Thymus (tissue), 11 donors: Measurements from ENCODE around the gene TRIM54. TPM values are rescaled to one million over a fixed set of nuclear protein-coding genes. Genes with fewer than 3 reads are reported as not detected.

Experiments used
- DNase-seq, 9 donors: peaks; one replicate each; pipeline ENCODE4 v3.0.0-alpha.2; 2013; ENCODE audit warnings: low spot score in 9 of 9, low read depth in 6 of 9, missing footprints in 1 of 9
- H3K27ac ChIP-seq, 2 donors: one replicate each; pipeline ENCODE4 v1.5.1; 2013; ENCODE audit warnings: control low read depth in 1 of 2, low read depth in 1 of 2, low read length in 1 of 2, mild to moderate bottlenecking in 1 of 2, moderate library complexity in 1 of 2
- H3K27me3 ChIP-seq, 2 donors: one replicate each; pipeline ENCODE4 v1.5.1; 2013; ENCODE audit warnings: low read length in 1 of 2; ENCODE audit not compliant: control insufficient read depth in 2 of 2, insufficient read depth in 1 of 2
- H3K36me3 ChIP-seq, 2 donors: one replicate each; pipeline ENCODE4 v1.5.1; 2013; ENCODE audit warnings: low read length in 1 of 2, mild to moderate bottlenecking in 1 of 2, moderate library complexity in 1 of 2; ENCODE audit not compliant: control insufficient read depth in 2 of 2, insufficient read depth in 2 of 2
- H3K4me1 ChIP-seq, 2 donors: one replicate each; pipeline ENCODE4 v1.5.1; 2013; ENCODE audit warnings: low read length in 2 of 2; ENCODE audit not compliant: control insufficient read depth in 2 of 2, insufficient read depth in 2 of 2
- H3K4me3 ChIP-seq, 2 donors: one replicate each; pipeline ENCODE4 v1.5.1; 2013; ENCODE audit warnings: low read length in 2 of 2, control low read depth in 1 of 2, mild to moderate bottlenecking in 1 of 2
- H3K9me3 ChIP-seq, 2 donors: one replicate each; pipeline ENCODE4 v1.5.1; 2013; ENCODE audit warnings: low read length in 1 of 2, mild to moderate bottlenecking in 1 of 2; ENCODE audit not compliant: control insufficient read depth in 2 of 2, insufficient read depth in 1 of 2
- WGBS: extraction: QIAGEN DNeasy Blood & Tissue Kit; methylation state at CpG from one replicate; pipeline ENCODE4 v1.1.7; 2013; 5-methylcytosine and 5-hydroxymethylcytosine counted together
- polyA plus RNA-seq: library from polyadenylated mRNA; stranded (reverse); fragments of 200-250 nt; gene quantifications from one replicate; pipeline ENCODE4 v1.2.3, GENCODE V29; 2013
- total RNA-seq: library from RNA; stranded (reverse); fragments of 120-200 nt; gene quantifications from one replicate; pipeline ENCODE4 v1.2.4, GENCODE V29; 2013
- donor health status: healthy.

The TRIM54 gene
- total and polyA plus RNA-seq, 2 donors = 0.14 to 0.52 TPM

GRCh38 chr2:27304488-27305240 lies 22.4 kb downstream of the TRIM54 start:
- WGBS = 95% methylated on average over 13 of the region's 13 CpGs
- H3K9me3 ChIP-seq = peaks cover 0 to 6% of the 10 kb centered on the region in 2 donors
- no peak overlapping the region for H3K4me3 ChIP-seq
- peaks cover 37 to 51% of the 10 kb centered on the region in 2 donors for H3K27me3 ChIP-seq
- DNase-seq = no peak
- no peak overlapping the region for H3K27ac ChIP-seq
- peaks cover 4 to 10% of the 10 kb centered on the region in 2 donors for H3K4me1 ChIP-seq
- H3K36me3 ChIP-seq = peaks cover 0 to 7% of the 10 kb centered on the region in 2 donors

GRCh38 chr2:27305516-27305915 lies 23.3 kb downstream of the TRIM54 start:
- 96% methylated on average over 16 of the region's 16 CpGs for WGBS
- Histone ChIP-seq H3K36me3 (peaks cover 0 to 9% of the 10 kb centered on the region in 2 donors), H3K27me3 (peaks cover 37 to 52% of the 10 kb centered on the region in 2 donors), H3K4me1 (peaks cover 4 to 10% of the 10 kb centered on the region in 2 donors), H3K4me3 (no peak overlapping the region), H3K9me3 (peaks cover 0 to 6% of the 10 kb centered on the region in 2 donors), H3K27ac (no peak overlapping the region)
- no peak for DNase-seq

- Histone ChIP-seq H3K4me3 (no peak overlapping the region), H3K27ac (no peak overlapping the region), H3K36me3 (peaks cover 0 to 9% of the 10 kb centered on the region in 2 donors), H3K27me3 (peaks cover 37 to 52% of the 10 kb centered on the region in 2 donors), H3K9me3 (peaks cover 0 to 6% of the 10 kb centered on the region in 2 donors), H3K4me1 (peaks cover 4 to 10% of the 10 kb centered on the region in 2 donors)
- no peak for DNase-seq
- WGBS = 42% methylated on average over 26 of the region's 26 CpGs
These were observed 23.9 kb downstream of the TRIM54 start for GRCh38 chr2:27306136-27306535.

- Histone ChIP-seq H3K4me3 (no peak overlapping the region), H3K4me1 (peaks cover 4 to 10% of the 10 kb centered on the region in 2 donors), H3K36me3 (peaks cover 4 to 9% of the 10 kb centered on the region in 2 donors), H3K27ac (no peak overlapping the region), H3K9me3 (peaks cover 0 to 6% of the 10 kb centered on the region in 2 donors), H3K27me3 (peaks cover 37 to 52% of the 10 kb centered on the region in 2 donors)
- DNase-seq = peak in 1 of 9 donors; percentile 21
- WGBS = 5% methylated on average over 51 of the region's 51 CpGs
These were observed 24.5 kb downstream of the TRIM54 start for GRCh38 chr2:27306573-27307286.

GRCh38 chr2:27307287-27307544 lies 25.0 kb downstream of the TRIM54 start:
- WGBS = 14% methylated on average over 14 of the region's 14 CpGs
- H3K4me3 ChIP-seq = no peak overlapping the region
- H3K4me1 ChIP-seq = peaks cover 4 to 10% of the 10 kb centered on the region in 2 donors
- H3K27ac ChIP-seq = no peak overlapping the region
- H3K27me3 ChIP-seq = peaks cover 37 to 52% of the 10 kb centered on the region in 2 donors
- DNase-seq = no peak
- peaks cover 5 to 9% of the 10 kb centered on the region in 2 donors for H3K36me3 ChIP-seq
- H3K9me3 ChIP-seq = peaks cover 0 to 6% of the 10 kb centered on the region in 2 donors

- Histone ChIP-seq H3K27ac (no peak overlapping the region), H3K27me3 (peaks cover 37 to 52% of the 10 kb centered on the region in 2 donors), H3K4me1 (peaks cover 4 to 10% of the 10 kb centered on the region in 2 donors), H3K4me3 (no peak overlapping the region), H3K9me3 (peaks cover 0 to 6% of the 10 kb centered on the region in 2 donors), H3K36me3 (peaks cover 5 to 9% of the 10 kb centered on the region in 2 donors)
- WGBS = 39% methylated on average over 75 of the region's 75 CpGs
- no peak for DNase-seq
These were observed 25.5 kb downstream of the TRIM54 start for GRCh38 chr2:27307545-27308358.

GRCh38 chr2:27308359-27308881 lies 26.2 kb downstream of the TRIM54 start, which contains the start of gene UCN:
Gene UCN (minus strand): TSS chr2:27308445. CDS start chr2:27307895, 550 bp downstream.
- Histone ChIP-seq H3K27ac (no peak within 1 kb of the TSS), H3K4me3 (no peak within 1 kb of the TSS), H3K9me3 (peaks cover 0 to 6% of the 10 kb centered on the region in 2 donors), H3K36me3 (peaks cover 5 to 9% of the 10 kb centered on the region in 2 donors), H3K4me1 (peaks cover 4 to 7% of the 10 kb centered on the region in 2 donors), H3K27me3 (peaks cover 37 to 52% of the 10 kb centered on the region in 2 donors)
- 93% methylated on average over 25 of the region's 25 CpGs for WGBS
- DNase-seq = no peak

GRCh38 chr2:27309651-27310050 lies 27.4 kb downstream of the TRIM54 start:
- Histone ChIP-seq H3K36me3 (peaks cover 5 to 9% of the 10 kb centered on the region in 2 donors), H3K27me3 (peaks cover 37 to 46% of the 10 kb centered on the region in 2 donors), H3K4me3 (no peak overlapping the region), H3K27ac (no peak overlapping the region), H3K4me1 (peaks cover 4 to 7% of the 10 kb centered on the region in 2 donors), H3K9me3 (peaks cover 0 to 6% of the 10 kb centered on the region in 2 donors)
- 97% methylated on average over 6 of the region's 6 CpGs for WGBS
- no peak for DNase-seq
